Mammary epithelial cell (primary cell): ENCODE results near the gene GLE1.

Experiments used
- EZH2 ChIP-seq: IDR thresholded peaks from 2 replicates; pipeline ENCODE4 v1.6.1; 2012; ENCODE audit warnings: low read length, inconsistent platforms, borderline replicate concordance
- TF ChIP-seq, protein P1 (sequence below), 2 donors: IDR thresholded peaks in 1 of 2; conservative IDR thresholded peaks in 1 of 2; 2 replicates each; pipeline ENCODE4 v1.5.1; 2011 to 2012; ENCODE audit warnings: inconsistent platforms in 2 of 2, low read length in 2 of 2, mild to moderate bottlenecking in 2 of 2, control low read depth in 1 of 2, low read depth in 1 of 2; ENCODE audit not compliant: insufficient read depth in 1 of 2; ENCODE audit errors: extremely low read depth in 1 of 2

DNA sequence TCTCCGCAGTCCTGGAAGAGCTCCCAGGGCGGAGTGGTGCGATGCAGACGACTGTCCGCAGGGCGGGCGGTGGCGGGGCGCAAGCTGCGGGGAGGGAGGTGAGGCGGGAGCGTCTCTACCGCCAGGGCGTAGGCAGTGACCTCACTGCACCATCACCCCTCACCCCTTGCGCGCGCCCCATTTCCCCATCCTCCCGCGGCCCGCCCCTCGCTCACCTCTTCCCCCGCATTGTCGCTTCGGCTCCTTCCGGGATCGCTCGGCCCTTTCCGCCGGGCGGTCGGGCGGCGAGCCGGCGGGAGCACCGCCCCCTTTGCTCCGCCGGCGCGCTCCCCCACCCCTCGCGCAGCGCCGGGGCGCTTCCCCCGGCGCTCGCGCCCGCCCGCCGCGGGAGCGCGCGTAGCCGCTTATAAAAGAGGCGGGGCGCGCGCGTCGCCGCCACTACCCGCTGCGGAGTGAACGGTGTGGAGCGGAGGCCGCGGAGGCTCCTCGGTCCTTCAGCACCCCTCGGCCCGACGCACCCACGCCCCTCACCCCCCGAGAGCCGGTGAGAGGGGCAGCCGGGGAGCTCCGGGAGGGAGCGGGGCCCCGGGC lies 47.7 kb downstream of the GLE1 start, which contains the start of gene SPTAN1:
- TF ChIP-seq, protein P1, sequence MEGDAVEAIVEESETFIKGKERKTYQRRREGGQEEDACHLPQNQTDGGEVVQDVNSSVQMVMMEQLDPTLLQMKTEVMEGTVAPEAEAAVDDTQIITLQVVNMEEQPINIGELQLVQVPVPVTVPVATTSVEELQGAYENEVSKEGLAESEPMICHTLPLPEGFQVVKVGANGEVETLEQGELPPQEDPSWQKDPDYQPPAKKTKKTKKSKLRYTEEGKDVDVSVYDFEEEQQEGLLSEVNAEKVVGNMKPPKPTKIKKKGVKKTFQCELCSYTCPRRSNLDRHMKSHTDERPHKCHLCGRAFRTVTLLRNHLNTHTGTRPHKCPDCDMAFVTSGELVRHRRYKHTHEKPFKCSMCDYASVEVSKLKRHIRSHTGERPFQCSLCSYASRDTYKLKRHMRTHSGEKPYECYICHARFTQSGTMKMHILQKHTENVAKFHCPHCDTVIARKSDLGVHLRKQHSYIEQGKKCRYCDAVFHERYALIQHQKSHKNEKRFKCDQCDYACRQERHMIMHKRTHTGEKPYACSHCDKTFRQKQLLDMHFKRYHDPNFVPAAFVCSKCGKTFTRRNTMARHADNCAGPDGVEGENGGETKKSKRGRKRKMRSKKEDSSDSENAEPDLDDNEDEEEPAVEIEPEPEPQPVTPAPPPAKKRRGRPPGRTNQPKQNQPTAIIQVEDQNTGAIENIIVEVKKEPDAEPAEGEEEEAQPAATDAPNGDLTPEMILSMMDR (conservative IDR thresholded peaks at IDR 0.05 in 1 of 2, IDR thresholded peaks at IDR 0.05 in 1 of 2; ENCODE audit: extremely low read depth in 1 of 2, insufficient read depth in 1 of 2, low read depth in 1 of 2, low read length in 2 of 2) = no peak
- TF ChIP-seq EZH2 = no peak
